HG03565 (cell line): ENCODE results near the gene FOSL1.

Experiments
- ATAC-seq: cut with Tn5 transposase; IDR thresholded peaks from one replicate; pipeline ENCODE4 v1.9.1; 2021; ENCODE audit warnings: mild to moderate bottlenecking, moderate library complexity; ENCODE audit not compliant: unreplicated experiment

FOSL1 gene

DNA sequence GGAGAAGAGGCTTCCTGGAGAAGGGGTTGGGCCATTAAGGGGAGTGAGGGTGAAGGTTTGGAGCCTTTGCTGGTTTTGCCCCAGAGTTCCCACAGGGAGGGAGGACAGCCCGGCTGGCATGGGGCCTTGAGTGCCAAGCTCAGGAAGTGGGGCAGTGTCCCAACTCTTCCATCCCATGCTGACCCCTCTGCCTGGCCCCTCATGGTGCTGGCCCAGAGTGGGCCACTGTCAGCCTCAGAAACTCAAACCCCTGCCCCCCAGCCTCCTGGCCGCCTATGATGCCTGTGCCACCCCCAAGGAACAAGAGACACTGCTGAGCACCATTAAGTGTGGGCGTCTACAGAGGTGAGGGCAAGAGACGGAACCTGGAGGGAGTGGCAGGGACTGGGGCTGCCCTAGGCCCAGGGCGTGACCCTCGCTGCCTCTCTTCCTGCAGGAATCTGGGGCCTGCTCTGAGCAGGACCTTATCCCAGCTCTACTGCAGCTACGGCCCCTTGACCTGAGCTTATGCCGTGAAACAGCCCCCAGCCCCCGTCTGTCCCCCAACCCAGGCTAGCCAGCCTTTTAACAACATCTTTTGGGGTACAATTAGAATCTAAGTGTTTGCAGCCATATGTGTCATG lies 34.5 kb downstream of the FOSL1 start:
- no peak for ATAC-seq

GRCh38 chr11:65864706-65865471 lies 35.3 kb downstream of the FOSL1 start:
- ATAC-seq = no peak

- ATAC-seq = no peak
Observed at GRCh38 chr11:65863889-65864705, 36.1 kb downstream of the FOSL1 start.

- no peak for ATAC-seq
Observed at GRCh38 chr11:65862941-65863888, 37.0 kb downstream of the FOSL1 start.

- ATAC-seq = no peak
Observed at GRCh38 chr11:65862191-65862735, 37.9 kb downstream of the FOSL1 start.

GRCh38 chr11:65861533-65862183 lies 38.5 kb downstream of the FOSL1 start:
- no peak for ATAC-seq

DNA sequence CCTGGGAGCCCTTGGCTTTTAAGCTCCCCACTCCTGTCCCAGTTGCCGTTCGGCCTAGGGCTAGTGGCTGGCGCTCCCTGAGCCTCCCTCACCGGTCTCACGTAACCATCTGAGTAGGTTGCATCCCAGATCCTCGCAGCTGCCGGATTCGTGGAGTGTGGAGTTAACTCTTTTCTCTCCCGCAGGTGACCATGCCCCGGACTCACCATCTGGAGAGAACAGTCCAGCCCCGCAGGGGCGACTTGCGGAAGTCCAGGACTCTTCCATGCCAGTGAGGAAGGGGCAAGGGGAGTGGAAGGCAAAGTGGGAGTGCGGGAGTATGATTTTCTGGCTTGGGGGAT lies 39.1 kb downstream of the FOSL1 start:
- ATAC-seq = no peak

GRCh38 chr11:65860278-65861164 lies 39.7 kb downstream of the FOSL1 start, which contains the start of gene MUS81:
Gene MUS81, plus strand, starts transcription at chr11:65860433. Its CDS starts 321 bp downstream, at chr11:65860754.
- no peak for ATAC-seq

GRCh38 chr11:65859812-65860277 lies 40.3 kb downstream of the FOSL1 start:
- no peak for ATAC-seq

- peak; percentile 44 for ATAC-seq
Observed at GRCh38 chr11:65859095-65859811, 40.9 kb downstream of the FOSL1 start.

GRCh38 chr11:65858681-65859087 lies 41.5 kb downstream of the FOSL1 start:
- no peak for ATAC-seq

GRCh38 chr11:65857853-65858680 lies 42.1 kb downstream of the FOSL1 start, which contains the start of gene CFL1:
Gene CFL1, minus strand, starts transcription at chr11:65858180. Its CDS starts 81 bp downstream, at chr11:65858099.
- ATAC-seq = peak; percentile 37

- peak; percentile 0 for ATAC-seq
Observed at GRCh38 chr11:65857500-65857852, 42.7 kb downstream of the FOSL1 start.

GRCh38 chr11:65856689-65857499 lies 43.3 kb downstream of the FOSL1 start:
- ATAC-seq = no peak

DNA sequence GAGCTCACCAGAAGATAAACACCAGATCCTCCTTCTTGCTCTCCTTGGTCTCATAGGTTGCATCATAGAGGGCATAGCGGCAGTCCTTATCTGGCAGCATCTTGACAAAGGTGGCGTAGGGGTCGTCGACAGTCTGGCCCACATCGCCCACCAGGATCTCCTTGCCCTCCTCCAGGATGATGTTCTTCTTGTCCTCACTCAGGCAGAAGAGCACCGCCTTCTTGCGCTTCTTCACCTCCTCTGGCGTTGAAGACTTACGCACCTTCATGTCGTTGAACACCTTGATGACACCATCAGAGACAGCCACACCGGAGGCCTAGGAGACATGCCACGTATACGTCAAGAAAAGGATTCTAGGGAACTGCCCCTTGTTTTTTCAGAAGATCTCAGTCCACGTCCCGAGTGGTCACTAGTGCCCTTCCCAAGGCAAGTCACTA lies 44.2 kb downstream of the FOSL1 start:
- no peak for ATAC-seq
